Osteoblast (primary cell): ENCODE measurements around the gene GLRX3. TPM values are rescaled to one million over a fixed set of nuclear protein-coding genes. Genes with fewer than 3 reads are reported as not detected.

ENCODE experiments used
- DNase-seq: peaks from one replicate; pipeline ENCODE4 v3.0.0; 2011; ENCODE audit warnings: low spot score, mixed read lengths; ENCODE audit not compliant: insufficient read length; ENCODE audit errors: missing footprints
- H2AFZ ChIP-seq: 2 replicates; pipeline ENCODE4 v1.6.0; 2011; ENCODE audit warnings: mild to moderate bottlenecking, low read length
- H3K27ac ChIP-seq: 2 replicates; pipeline ENCODE4 v1.5.1; 2011; ENCODE audit warnings: mild to moderate bottlenecking, low read depth, low read length, moderate library complexity
- H3K27me3 ChIP-seq: 2 replicates; pipeline ENCODE4 v1.6.0; 2012; ENCODE audit warnings: mild to moderate bottlenecking, control low read depth, inconsistent platforms, low read length, moderate library complexity; ENCODE audit not compliant: insufficient read depth
- H3K36me3 ChIP-seq: 2 replicates; pipeline ENCODE4 v1.5.1; 2011; ENCODE audit warnings: mild to moderate bottlenecking, low read length, control low read depth, moderate library complexity; ENCODE audit not compliant: insufficient read depth
- H3K4me1 ChIP-seq: 2 replicates; pipeline ENCODE4 v1.5.1; 2011; ENCODE audit warnings: mild to moderate bottlenecking, low read length, control low read depth, moderate library complexity; ENCODE audit not compliant: insufficient read depth
- H3K4me2 ChIP-seq: 2 replicates; pipeline ENCODE4 v1.6.0; 2011; ENCODE audit warnings: mild to moderate bottlenecking, low read length; ENCODE audit not compliant: insufficient read depth
- H3K4me3 ChIP-seq: fragments of 200-600 bp; sonication (generic); 3 replicates; pipeline ENCODE4 v1.5.1; 2012; ENCODE audit warnings: mild to moderate bottlenecking, low read length, inconsistent platforms; ENCODE audit not compliant: insufficient read depth
- H3K79me2 ChIP-seq: 2 replicates; pipeline ENCODE4 v1.6.0; 2012; ENCODE audit warnings: mild to moderate bottlenecking, low read length, control low read depth, inconsistent platforms; ENCODE audit not compliant: insufficient read depth
- H3K9me3 ChIP-seq: 2 replicates; pipeline ENCODE4 v1.5.1; 2011; ENCODE audit warnings: low read depth, low read length, control low read depth
- H4K20me1 ChIP-seq: 2 replicates; pipeline ENCODE4 v1.6.0; 2012; ENCODE audit warnings: mild to moderate bottlenecking, low read length, control low read depth; ENCODE audit not compliant: insufficient read depth
- CTCF ChIP-seq: IDR thresholded peaks from 2 replicates; pipeline ENCODE4 v1.5.1; 2011; ENCODE audit warnings: mild to moderate bottlenecking, low read depth, low read length, moderate library complexity; ENCODE audit errors: extremely low read depth
- total RNA-seq: library from RNA; depleted of rRNA; stranded (reverse); fragments of >200 nt; gene quantifications from 2 replicates; pipeline ENCODE4 v1.2.3, GENCODE V29; 2012

Gene GLRX3
- total RNA-seq, 1 donor: 74.9 TPM

GRCh38 chr10:130203626-130204025 is 67.4 kb downstream of the GLRX3 start:
- Histone ChIP-seq H3K27ac (no peak overlapping the region), H3K79me2 (no peaks in the 10 kb centered on the region), H3K9me3 (no peaks in the 10 kb centered on the region), H2AFZ (no peak overlapping the region), H4K20me1 (no peaks in the 10 kb centered on the region), H3K4me1 (no peaks in the 10 kb centered on the region), H3K4me3 (no peak overlapping the region), H3K27me3 (no peaks in the 10 kb centered on the region), H3K4me2 (no peak overlapping the region), H3K36me3 (no peaks in the 10 kb centered on the region)
- TF ChIP-seq CTCF: no peak
- DNase-seq: peak; percentile 27

- no peak for TF ChIP-seq CTCF
- Histone ChIP-seq H3K27me3 (no peaks in the 10 kb centered on the region), H3K36me3 (no peaks in the 10 kb centered on the region), H4K20me1 (no peaks in the 10 kb centered on the region), H3K4me1 (no peaks in the 10 kb centered on the region), H3K4me2 (no peak overlapping the region), H3K4me3 (no peak overlapping the region), H3K9me3 (no peaks in the 10 kb centered on the region), H3K27ac (no peak overlapping the region), H3K79me2 (no peaks in the 10 kb centered on the region), H2AFZ (no peak overlapping the region)
- DNase-seq: peak; percentile 77
Observed at GRCh38 chr10:130206216-130206737, 70.1 kb downstream of the GLRX3 start.

GRCh38 chr10:130207205-130207604 is 71.0 kb downstream of the GLRX3 start:
- TF ChIP-seq CTCF: no peak
- H3K79me2 ChIP-seq: no peaks in the 10 kb centered on the region
- no peaks in the 10 kb centered on the region for H3K27me3 ChIP-seq
- H3K4me3 ChIP-seq: no peak overlapping the region
- no peaks in the 10 kb centered on the region for H3K4me1 ChIP-seq
- no peaks in the 10 kb centered on the region for H3K36me3 ChIP-seq
- no peak overlapping the region for H2AFZ ChIP-seq
- no peak overlapping the region for H3K4me2 ChIP-seq
- H3K27ac ChIP-seq: no peak overlapping the region
- H4K20me1 ChIP-seq: no peaks in the 10 kb centered on the region
- DNase-seq: peak; percentile 38
- H3K9me3 ChIP-seq: no peaks in the 10 kb centered on the region

GRCh38 chr10:130208807-130209206 is 72.6 kb downstream of the GLRX3 start:
- H3K4me3 ChIP-seq: no peak overlapping the region
- no peaks in the 10 kb centered on the region for H3K27me3 ChIP-seq
- H3K79me2 ChIP-seq: no peaks in the 10 kb centered on the region
- peak; percentile 69 for DNase-seq
- no peak for TF ChIP-seq CTCF
- no peak overlapping the region for H3K27ac ChIP-seq
- no peaks in the 10 kb centered on the region for H3K9me3 ChIP-seq
- no peaks in the 10 kb centered on the region for H3K4me1 ChIP-seq
- no peak overlapping the region for H3K4me2 ChIP-seq
- no peaks in the 10 kb centered on the region for H4K20me1 ChIP-seq
- H3K36me3 ChIP-seq: no peaks in the 10 kb centered on the region
- no peak overlapping the region for H2AFZ ChIP-seq
